ENCODE data around the gene MED12L.

DNA sequence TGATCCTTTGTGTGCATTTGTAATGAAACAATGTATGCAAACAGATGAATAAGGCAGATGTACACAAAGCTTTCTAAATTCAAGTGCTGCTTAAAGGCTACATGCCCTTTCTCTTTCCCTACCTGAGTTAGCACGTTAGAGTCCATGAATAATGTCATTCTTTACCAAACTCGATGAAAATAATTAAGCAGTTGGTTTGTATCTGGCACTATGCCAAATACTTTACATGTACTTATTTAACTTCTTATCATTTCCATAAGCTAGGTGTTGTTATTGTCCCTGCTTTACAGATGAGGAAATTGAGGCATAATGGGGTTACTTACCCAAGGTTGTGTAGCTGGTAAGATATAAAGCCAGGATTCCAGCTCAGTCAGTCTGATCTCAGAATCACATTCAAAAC lies 115.1 kb downstream of the MED12L start:
- TF ChIP-seq, protein P1, sequence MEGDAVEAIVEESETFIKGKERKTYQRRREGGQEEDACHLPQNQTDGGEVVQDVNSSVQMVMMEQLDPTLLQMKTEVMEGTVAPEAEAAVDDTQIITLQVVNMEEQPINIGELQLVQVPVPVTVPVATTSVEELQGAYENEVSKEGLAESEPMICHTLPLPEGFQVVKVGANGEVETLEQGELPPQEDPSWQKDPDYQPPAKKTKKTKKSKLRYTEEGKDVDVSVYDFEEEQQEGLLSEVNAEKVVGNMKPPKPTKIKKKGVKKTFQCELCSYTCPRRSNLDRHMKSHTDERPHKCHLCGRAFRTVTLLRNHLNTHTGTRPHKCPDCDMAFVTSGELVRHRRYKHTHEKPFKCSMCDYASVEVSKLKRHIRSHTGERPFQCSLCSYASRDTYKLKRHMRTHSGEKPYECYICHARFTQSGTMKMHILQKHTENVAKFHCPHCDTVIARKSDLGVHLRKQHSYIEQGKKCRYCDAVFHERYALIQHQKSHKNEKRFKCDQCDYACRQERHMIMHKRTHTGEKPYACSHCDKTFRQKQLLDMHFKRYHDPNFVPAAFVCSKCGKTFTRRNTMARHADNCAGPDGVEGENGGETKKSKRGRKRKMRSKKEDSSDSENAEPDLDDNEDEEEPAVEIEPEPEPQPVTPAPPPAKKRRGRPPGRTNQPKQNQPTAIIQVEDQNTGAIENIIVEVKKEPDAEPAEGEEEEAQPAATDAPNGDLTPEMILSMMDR (IDR thresholded peaks at IDR 0.05) = no peak
- TF ChIP-seq POLR2A (IDR thresholded peaks at IDR 0.05) = no peak

All from esophagus squamous epithelium (tissue), 4 donors.